HG02870 (cell line): Measurements from ENCODE around the gene SMURF1.
"Not testable (repeated sequence)": the region's sequence is repeated elsewhere in the genome, so short reads cannot be mapped to it uniquely, and the experiment has no call there.

Source experiments
- ATAC-seq: cut with Tn5 transposase; IDR thresholded peaks from one replicate; pipeline ENCODE4 v1.9.1; 2021; ENCODE audit warnings: mild to moderate bottlenecking, moderate library complexity; ENCODE audit not compliant: unreplicated experiment

Gene SMURF1

DNA sequence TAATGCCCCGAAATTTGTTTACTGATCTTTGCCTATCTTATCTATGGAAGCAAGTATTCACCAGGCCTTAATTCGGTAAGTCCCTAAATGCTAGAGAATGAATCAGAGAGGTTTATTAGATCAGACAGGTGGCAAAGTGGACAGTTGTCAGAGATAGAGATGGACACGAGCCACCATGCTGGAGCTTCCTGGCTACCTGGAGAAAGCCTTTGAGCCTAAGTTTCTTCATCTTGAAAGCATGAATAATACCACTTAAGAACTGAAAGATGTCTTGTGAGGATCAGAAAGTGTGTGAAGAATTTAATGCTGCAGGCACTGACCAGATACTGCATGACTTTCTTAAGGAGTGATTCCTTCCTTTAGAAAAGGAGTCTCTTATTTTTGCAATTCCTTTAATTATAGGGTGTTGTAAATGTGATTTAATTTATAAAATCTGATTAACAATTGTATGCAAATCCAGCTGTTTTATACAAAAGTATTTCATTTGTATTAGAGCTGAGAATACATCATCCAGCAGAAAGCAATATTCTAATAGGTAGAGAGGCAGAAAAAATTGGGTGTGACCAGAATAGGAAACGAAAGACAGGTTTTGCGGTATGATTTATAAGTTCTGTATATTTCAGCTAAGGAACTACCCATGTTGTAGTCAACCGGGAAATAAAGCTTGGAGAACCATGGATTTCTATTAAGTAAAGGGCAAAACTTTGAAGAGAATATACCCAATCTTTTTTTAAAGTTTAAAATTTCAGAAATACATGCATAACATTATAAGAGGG, 82.7 kb downstream of the SMURF1 start:
- no peak for ATAC-seq

DNA sequence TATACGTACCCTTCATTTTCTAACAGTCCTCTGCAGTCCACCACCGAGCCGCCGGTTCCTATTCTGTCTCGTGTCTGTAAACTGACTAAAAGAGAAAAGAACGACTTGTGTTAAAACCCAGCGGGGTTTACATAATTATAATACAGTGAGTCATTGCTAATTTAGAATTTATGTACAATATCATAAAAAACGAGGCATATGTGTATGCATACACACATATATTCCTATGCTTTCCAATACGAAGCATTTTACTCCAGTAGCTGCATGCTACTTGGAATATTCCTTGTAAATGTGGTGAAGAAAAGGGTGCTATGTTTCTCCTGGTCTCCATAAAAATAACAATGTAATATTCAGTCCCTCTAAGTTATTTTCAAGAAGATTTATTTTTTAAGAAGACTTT, 89.1 kb downstream of the SMURF1 start:
- no peak for ATAC-seq

- ATAC-seq = no peak
Measured at GRCh38 chr7:99050971-99051370, 92.9 kb downstream of the SMURF1 start.

DNA sequence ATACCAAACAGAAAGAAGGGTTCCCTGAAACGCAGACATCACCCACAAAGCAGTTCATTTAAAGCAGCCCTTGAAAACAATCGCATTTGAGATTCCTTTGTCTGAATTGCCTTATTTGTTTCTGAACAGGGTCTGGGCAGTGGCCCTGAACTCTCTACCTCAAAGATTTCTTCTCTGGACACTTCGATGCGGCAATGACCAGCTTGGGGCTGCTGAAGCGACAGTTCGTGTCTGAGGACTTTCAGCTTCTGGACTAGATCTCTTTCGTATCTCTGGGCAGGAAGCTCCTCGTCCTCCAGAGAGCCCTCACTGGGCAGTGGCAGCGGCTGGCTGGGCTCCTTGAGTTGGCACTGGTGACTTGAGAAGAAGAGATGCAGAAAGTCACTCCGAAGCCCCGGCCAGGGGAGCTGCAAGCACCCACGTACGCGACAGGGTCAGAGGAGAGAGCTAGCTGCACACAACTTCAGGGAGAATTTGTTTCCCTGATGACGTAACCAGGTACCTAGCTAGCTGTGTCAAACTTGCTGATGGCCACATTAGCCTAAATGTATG, 96.3 kb downstream of the SMURF1 start:
- no peak for ATAC-seq

DNA sequence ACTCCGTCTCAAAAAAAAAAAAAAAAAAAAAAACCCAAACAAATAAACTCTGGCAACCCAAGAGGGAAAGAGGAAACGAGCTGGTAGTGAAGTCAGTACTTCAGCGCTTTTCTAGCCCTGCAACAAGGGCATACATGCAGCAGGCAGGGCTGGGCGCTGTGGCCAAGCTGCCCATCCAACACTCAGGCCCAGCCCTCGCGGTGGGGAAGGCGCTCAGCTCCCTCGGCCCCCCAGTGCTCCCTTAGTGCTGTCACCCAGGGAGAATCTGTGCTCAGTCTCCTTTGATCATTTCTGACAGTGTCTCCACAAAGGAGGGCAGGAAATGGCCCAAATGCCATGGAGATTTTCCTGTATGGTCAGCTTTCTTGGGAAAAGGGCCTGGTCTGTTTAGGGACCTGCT, 97.2 kb downstream of the SMURF1 start:
- ATAC-seq = no peak

DNA sequence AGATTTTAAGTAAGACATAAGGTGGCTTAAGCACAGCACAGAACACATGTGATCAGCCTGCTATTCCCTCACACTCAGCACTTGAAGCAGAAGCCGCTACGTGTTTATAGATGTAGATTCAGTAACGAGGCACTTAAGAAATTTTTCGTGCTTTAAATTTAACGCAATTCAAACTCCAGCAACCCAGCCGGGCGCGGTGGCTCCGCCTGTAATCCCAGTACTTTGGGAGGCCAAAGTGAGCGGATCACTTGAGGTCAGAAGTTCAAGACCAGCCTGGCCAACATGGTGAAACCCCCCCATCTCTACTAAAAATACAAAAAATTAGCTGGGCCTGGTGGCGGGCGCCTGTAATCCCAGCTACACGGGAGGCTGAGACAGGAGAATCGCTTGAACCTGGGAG, 97.6 kb downstream of the SMURF1 start:
- ATAC-seq = not testable (repeated sequence)

- not testable (repeated sequence) for ATAC-seq
Measured at GRCh38 chr7:99044858-99045257, 99.0 kb downstream of the SMURF1 start.

- no peak for ATAC-seq
Measured at GRCh38 chr7:99042957-99043356, 101.0 kb downstream of the SMURF1 start.

DNA sequence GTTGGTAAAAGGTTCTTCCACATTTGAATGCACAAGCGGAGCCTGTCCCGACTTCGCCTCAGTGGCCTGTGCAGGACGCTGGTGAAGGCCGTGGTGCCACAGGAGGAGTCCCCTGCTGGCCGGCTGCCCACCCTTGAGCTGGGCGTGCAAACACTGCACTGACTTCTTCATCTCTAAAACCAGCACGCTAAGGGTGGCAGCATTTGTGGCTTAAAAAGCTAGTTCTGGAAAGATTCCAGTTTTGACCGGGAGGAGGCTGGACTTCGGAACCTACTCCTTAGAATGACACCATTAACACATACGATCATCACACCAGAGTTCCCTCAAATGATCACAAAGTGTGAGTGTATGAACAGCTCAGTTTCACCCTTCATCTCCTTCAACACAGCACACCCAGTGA, 102.4 kb downstream of the SMURF1 start:
- no peak for ATAC-seq

DNA sequence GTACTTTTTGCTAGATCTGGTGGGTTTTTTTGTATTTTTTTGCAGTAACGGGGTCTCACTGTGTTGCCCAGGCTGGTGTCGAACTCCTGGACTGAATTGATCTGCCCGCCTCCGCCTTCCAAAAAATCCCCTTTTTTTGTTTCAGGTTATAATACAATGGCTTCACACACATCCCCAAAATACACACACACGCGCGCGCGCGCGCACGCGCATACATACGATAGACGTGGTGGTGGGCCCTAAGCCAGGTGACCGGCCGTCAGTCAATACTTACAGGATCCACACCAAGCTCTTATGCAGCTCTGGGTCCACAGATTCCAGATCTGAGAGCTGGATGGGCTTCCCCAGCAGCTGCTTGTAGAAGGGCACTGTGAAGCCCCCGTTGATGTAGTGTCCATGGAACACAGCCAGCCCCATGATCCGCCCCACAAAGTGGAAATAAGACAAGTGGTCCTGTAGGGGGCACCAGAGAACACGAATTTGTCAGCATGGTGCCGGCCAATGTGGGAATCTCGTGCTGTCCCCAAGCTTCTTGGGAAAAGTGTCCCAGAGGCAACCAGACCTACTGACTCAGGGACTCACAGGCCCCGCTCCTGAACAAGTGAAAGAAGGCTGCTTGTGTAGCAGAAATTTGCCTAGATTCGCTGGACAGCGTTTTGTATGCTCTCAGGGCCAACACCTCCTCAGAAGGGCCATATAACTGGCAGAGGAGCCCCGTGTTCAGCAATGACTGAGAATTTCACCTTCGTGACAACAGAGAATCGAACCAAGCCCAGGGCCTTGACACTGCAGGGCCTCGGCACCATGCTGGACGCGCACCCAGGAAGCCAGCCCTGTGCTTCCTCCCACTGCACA, 103.6 kb downstream of the SMURF1 start:
- ATAC-seq = no peak

DNA sequence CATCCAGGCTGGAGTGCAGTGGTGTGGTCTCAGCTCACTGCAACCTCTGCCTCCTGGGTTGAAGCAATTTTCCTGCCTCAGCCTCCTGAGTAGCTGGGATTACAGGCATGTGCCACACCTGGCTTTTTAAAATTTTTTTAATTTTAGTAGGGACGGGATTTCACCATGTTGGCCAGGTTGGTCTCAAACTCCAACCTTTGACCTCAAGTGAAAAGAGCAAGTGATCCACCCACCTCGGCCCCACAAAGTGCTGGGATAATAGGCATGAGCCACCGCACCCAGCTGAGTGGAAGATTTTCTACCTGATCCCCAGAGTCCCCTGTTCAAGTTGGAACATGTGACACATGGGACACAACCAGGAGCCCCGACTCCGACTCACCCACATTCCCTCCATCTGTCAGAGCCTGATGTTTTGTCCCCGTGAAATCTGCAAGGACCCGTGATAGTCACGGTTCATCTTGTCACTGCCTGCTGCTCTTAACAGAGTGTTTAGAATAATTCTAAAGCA, 104.5 kb downstream of the SMURF1 start:
- ATAC-seq = no peak

DNA sequence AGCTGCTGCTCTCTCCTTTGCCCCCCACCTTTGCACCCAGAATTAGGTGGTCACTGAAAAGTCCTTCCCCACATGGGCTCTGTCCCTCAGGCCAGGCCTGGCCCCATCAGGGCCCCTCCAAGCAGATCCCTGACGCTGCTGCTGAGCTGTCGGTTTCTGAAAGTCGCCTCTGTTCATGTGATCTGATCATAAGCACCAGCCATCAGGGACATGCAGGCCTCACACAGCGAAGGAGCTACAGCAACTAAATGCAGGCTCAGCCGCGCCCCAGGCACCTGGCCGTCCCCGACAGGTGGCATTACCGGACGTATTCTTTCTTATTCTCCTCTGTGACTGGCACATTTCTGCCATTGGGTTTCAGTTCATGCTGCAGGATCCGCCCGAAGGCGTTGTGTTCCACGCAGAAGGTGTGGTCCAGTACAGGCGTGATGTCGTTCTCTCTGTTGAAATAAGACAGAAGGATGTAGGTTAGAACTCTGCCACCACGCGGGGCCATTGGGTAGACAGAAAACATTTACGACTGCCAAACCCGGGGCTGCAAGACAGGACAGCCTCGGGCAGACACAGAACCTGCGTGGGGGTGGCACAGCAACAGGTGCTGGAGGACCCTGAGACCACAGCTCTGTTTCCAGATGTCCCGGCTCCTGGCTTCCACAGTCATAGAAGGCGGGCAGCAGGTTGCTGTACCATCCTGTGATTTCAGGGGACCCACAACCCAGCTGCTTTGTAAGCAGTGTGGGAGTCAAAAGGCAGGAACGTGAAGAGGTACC, 105.6 kb downstream of the SMURF1 start:
- ATAC-seq = no peak

DNA sequence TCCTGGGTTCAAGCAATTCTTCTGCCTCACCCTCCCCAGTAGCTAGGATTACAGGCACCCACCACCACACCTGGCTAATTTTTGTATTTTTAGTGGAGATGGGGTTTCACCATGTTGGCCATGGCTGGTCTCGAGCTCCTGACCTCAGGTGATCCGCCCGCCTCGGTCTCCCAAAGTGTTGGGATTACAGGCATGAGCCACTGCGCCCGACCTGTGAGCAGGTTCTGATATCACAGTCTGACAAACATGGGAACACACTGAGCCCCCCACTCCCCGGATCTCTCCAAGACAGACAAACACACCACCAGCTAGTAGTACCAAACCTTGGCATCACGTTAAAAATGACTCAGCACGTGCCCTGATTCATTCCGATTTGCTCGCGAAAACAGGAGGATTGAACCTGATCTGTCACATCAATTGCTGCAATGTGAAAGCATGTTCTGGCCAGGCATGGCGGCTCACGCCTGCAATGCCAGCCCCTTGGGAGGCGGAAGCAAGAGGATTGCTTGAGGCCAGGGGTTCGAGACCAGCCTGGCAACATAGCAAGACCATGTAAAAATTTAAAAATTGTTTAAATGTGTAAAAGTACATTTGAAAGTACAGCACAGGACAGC, 106.5 kb downstream of the SMURF1 start:
- ATAC-seq = no peak

GRCh38 chr7:99036546-99037111, 107.3 kb downstream of the SMURF1 start:
- no peak for ATAC-seq

GRCh38 chr7:99035723-99036545, 108.0 kb downstream of the SMURF1 start:
- no peak for ATAC-seq

- no peak for ATAC-seq
Measured at GRCh38 chr7:99034932-99035722, 108.8 kb downstream of the SMURF1 start.

DNA sequence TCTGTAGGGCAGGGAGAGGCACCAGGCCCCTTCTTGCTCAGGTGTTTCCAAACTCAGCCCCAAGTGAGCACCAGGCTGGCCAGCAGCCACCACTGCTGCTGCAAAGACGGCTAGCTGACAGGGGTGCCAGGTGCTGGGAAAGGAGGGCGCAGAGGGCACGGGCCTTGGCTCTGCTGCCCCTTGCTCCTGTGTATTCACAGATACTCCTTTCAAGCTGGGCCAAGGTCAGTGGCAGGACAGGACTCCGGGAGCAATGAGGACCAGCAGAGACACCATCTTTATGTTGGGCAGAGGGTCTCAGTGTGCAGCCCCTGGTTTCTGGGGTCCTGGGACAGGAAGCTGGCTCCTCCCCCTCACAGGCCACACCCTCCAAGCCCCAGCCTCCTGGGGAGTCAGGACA, 110.1 kb downstream of the SMURF1 start:
- ATAC-seq = no peak

- no peak for ATAC-seq
Measured at GRCh38 chr7:99032928-99033327, 111.0 kb downstream of the SMURF1 start.
